HepG2 (cell line): ENCODE measurements around the gene RASGRP4. TPM values are rescaled to one million over a fixed set of nuclear protein-coding genes. Genes with fewer than 3 reads are reported as not detected.
"Not testable (repeated sequence)": the region's sequence is repeated elsewhere in the genome, so short reads cannot be mapped to it uniquely, and the experiment has no call there.

Source experiments
- ATAC-seq: fragments of 200-7000 bp; cut with Tn5 transposase; 3 replicates; pipeline ENCODE4 v1.9.1; 2020; ENCODE audit warnings: mild to moderate bottlenecking, moderate library complexity
- BruUV-seq: library from RNA; stranded (reverse); fragments of 400-500 nt; replicated peaks from 2 replicates; lab custom pipeline; 2021; lab: Mats Ljungman, UMichigan
- CTCF ChIA-PET: fragments of 300-600 bp; formaldehyde crosslinking; extraction: SDS; loops from one replicate; lab custom pipeline; 2021; ENCODE audit warnings: low total read pairs, inconsistent platforms, low intra/inter-chr PET ratio; lab: Yijun Ruan, JAX
- POLR2A ChIA-PET: fragments of 350-600 bp; sonication (Branson Sonifier 250); formaldehyde crosslinking; loops from one replicate; lab custom pipeline; 2020; ENCODE audit warnings: antibody characterized with exemption, inconsistent platforms; lab: Yijun Ruan, JAX
- DNase-seq: peaks from one replicate; pipeline ENCODE4 v3.0.0-alpha.2; 2015; ENCODE audit warnings: low spot score
- FAIRE-seq: peaks from 3 replicates; lab custom pipeline; 2011; peaks lifted over from hg19 to GRCh38; lab: Jason Lieb, UNC
- H2AFZ ChIP-seq: one replicate; pipeline ENCODE4 v1.6.1; 2011; ENCODE audit warnings: low read length, inconsistent platforms
- H3K27ac ChIP-seq: fragments of 300-600 bp; 3 replicates; pipeline ENCODE4 v1.8.0; 2011; ENCODE audit warnings: mixed run types, mild to moderate bottlenecking, mixed read lengths, low read length, inconsistent platforms; ENCODE audit not compliant: insufficient read depth; ENCODE audit errors: extremely low read length
- H3K27me3 ChIP-seq, 2 experiments: fragments of 200-600 bp in 1 of 2; 2 replicates in 1 of 2; 3 replicates in 1 of 2; pipeline versions ENCODE4 v1.6.0 to v1.8.0; 2011; ENCODE audit warnings: low read length in 2 of 2, mild to moderate bottlenecking in 2 of 2, moderate library complexity in 2 of 2, inconsistent platforms in 1 of 2; ENCODE audit not compliant: insufficient read depth in 2 of 2, control insufficient read depth in 1 of 2
- H3K36me3 ChIP-seq, 2 experiments: fragments of 200-600 bp in 1 of 2; replicated peaks in 1 of 2; 2 replicates in 1 of 2; 3 replicates in 1 of 2; pipeline versions ENCODE4 v1.5.1 to v1.8.0; 2011; ENCODE audit warnings: low read length in 2 of 2, inconsistent platforms in 1 of 2; ENCODE audit not compliant: insufficient read depth in 2 of 2, control insufficient read depth in 1 of 2
- H3K4me1 ChIP-seq: 2 replicates; pipeline ENCODE4 v1.5.1; 2012; ENCODE audit warnings: low read length, inconsistent platforms; ENCODE audit not compliant: insufficient read depth
- H3K4me2 ChIP-seq: 2 replicates; pipeline ENCODE4 v1.6.0; 2011; ENCODE audit warnings: low read depth, low read length, inconsistent platforms
- H3K4me3 ChIP-seq, 3 experiments: fragments of 200-600 bp in 1 of 3; sonication (generic), shearing (Covaris generic) in 1 of 3; replicated peaks in 1 of 3; 2 replicates each; pipeline ENCODE4 v1.5.1; 2011 to 2016; ENCODE audit warnings: low read length in 3 of 3, inconsistent platforms in 2 of 3, low read depth in 2 of 3, mild to moderate bottlenecking in 2 of 3, control low read depth in 1 of 3, mixed read lengths in 1 of 3; ENCODE audit not compliant: insufficient read depth in 1 of 3
- H3K79me2 ChIP-seq: one replicate; pipeline ENCODE4 v1.6.1; 2011; ENCODE audit warnings: low read length, inconsistent platforms; ENCODE audit not compliant: insufficient read depth
- H3K9ac ChIP-seq: 2 replicates; pipeline ENCODE4 v1.6.0; 2011; ENCODE audit warnings: mild to moderate bottlenecking, low read depth, low read length, inconsistent platforms; ENCODE audit not compliant: insufficient read depth
- H3K9me3 ChIP-seq: 2 replicates; pipeline ENCODE4 v1.5.1; 2012; ENCODE audit warnings: mild to moderate bottlenecking, low read length
- H4K20me1 ChIP-seq: 2 replicates; pipeline ENCODE4 v1.6.0; 2011; ENCODE audit warnings: inconsistent platforms, mild to moderate bottlenecking, low read length, moderate library complexity; ENCODE audit not compliant: insufficient read depth
- ARID3A ChIP-seq: IDR thresholded peaks from 2 replicates; pipeline ENCODE4 v1.6.1; 2012; ENCODE audit warnings: low read depth, low read length, improper control_type of control experiment
- EED ChIP-seq: sonication (generic); formaldehyde crosslinking; IDR thresholded peaks from 2 replicates; pipeline ENCODE4 v1.5.0; 2020; ENCODE audit warnings: mild to moderate bottlenecking, missing genetic modification reagents
- KLF6 ChIP-seq: IDR thresholded peaks from 2 replicates; pipeline ENCODE4 v1.8.0; 2016; ENCODE audit warnings: missing biosample characterization, missing genetic modification reagents
- LRRFIP1 ChIP-seq: sonication (generic); formaldehyde crosslinking; conservative IDR thresholded peaks from 2 replicates; pipeline ENCODE4 v1.4.0; 2020; ENCODE audit warnings: missing genetic modification reagents
- POLR2A ChIP-seq, 2 experiments: IDR thresholded peaks; 2 replicates each; pipeline ENCODE4 v1.6.1; 2011; ENCODE audit warnings: low read depth in 2 of 2, low read length in 2 of 2, mild to moderate bottlenecking in 1 of 2, moderate library complexity in 1 of 2; ENCODE audit not compliant: insufficient read depth in 1 of 2
- POLR2AphosphoS5 ChIP-seq: IDR thresholded peaks from 2 replicates; pipeline ENCODE4 v1.6.1; 2012; ENCODE audit warnings: low read depth, low read length
- THYN1 ChIP-seq: sonication (generic); formaldehyde crosslinking; IDR thresholded peaks from 2 replicates; pipeline ENCODE4 v1.8.1; 2023; ENCODE audit warnings: low read depth, mild to moderate bottlenecking, moderate library complexity, missing genetic modification reagents, borderline replicate concordance
- ZNF207 ChIP-seq: fragments of 450-650 bp; IDR thresholded peaks from 2 replicates; pipeline ENCODE4 v1.6.1; 2016; ENCODE audit warnings: antibody characterized with exemption, borderline replicate concordance
- ZNF460 ChIP-seq: sonication (generic); formaldehyde crosslinking; IDR thresholded peaks from 2 replicates; pipeline ENCODE4 v1.5.1; 2020; ENCODE audit warnings: missing genetic modification reagents, mild to moderate bottlenecking, borderline replicate concordance
- ZNF768 ChIP-seq: sonication (generic); formaldehyde crosslinking; IDR thresholded peaks from 2 replicates; pipeline ENCODE4 v1.4.0; 2020; ENCODE audit warnings: missing genetic modification reagents
- WGBS: methylation state at CpG from one replicate; pipeline ENCODE4 v1.1.6; 2017; ENCODE audit warnings: low lambda C conversion rate; 5-methylcytosine and 5-hydroxymethylcytosine counted together
- in situ Hi-C: cut with HindIII; loops from 2 replicates; pipeline ENCODE4 v1.10.0; 2017; ENCODE audit warnings: low pct_unique_long_range_greater_than_20kb; ENCODE audit not compliant: extremely low pct_ligation_motif_present
- intact Hi-C: fragments of 100-400 bp; cut with micrococcal nuclease; formaldehyde crosslinking; loops from one replicate; pipeline ENCODE4 v1.10.0; 2022; ENCODE audit not compliant: unreplicated experiment
- polyA plus RNA-seq, 8 experiments: library from polyadenylated mRNA; depleted of rRNA in 3 of 8; stranded (reverse) in 7 of 8; unstranded in 1 of 8; fragments of >200 nt; fragmentation: Illumina TruSeq in 4 of 8; extraction: Trizol in 4 of 8; gene quantifications; 2 replicates each; pipeline versions ENCODE4 v1.2.1 to v1.2.3, GENCODE V29; 2011 to 2016; ENCODE audit warnings: low read depth in 4 of 8, missing spikeins in 1 of 8, mixed read lengths in 1 of 8; ENCODE audit not compliant: insufficient read depth in 1 of 8
- total RNA-seq, 5 experiments: library from RNA; depleted of rRNA; stranded (reverse); fragments of >200 nt; fragmentation: Illumina TruSeq; extraction: Trizol; gene quantifications; 2 replicates each; pipeline ENCODE4 v1.2.3, GENCODE V29; 2016; ENCODE audit warnings: low read depth in 1 of 5
- TF ChIP-seq, protein P1 (sequence below): sonication (generic); formaldehyde crosslinking; IDR thresholded peaks from 2 replicates; pipeline ENCODE4 v1.5.0; 2020; ENCODE audit warnings: missing genetic modification reagents

RASGRP4 gene
- total and polyA plus RNA-seq, 2 of the 13 experiments (the other 11 are each of a cell fraction or from before 2014, with no cell fraction given) = not detected

DNA sequence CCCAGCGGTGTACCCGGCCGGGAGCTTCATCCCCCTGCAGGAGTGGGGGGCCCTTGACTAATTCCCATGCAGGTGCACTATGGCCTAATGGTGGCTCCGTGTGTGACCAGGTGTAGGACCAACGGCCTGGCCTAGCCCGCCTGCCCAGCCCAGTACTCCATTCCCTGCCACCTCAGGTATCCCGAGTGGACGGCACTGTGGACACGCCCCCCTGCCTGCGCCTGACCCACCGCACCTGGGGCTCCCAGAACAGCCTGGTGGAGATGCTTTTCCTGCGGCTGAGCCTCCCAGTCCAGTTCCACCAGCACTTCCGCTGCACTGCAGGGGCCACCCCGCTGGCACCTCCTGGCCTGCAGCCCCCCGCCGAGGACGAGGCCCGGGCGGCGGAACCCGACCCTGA is 47.2 kb upstream of the RASGRP4 start (continued):
- no peak for TF ChIP-seq ZNF460 (CRISPR knock-in tag)

DNA sequence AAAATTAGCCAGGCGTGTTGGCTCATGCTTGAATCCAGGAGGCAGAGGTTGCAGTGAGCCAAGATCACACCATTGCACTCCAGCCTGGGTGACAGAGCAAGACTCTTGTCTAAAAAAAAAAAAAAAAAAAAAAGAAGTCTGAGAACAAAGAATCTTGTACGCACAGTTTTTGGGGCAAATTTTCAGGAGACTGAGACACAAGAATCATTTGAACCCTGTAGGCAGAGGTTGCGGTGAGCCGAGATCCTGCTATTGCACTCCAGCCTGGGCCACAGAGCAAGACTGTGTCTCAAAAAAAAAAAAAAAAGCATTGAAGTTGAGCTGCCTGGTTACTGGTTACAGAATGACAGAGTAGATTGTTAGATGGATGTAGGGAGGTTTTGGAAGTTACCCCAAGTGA is 46.7 kb upstream of the RASGRP4 start:
- H2AFZ ChIP-seq, intact Hi-C loops, POLR2A ChIA-PET, H3K9ac ChIP-seq, H3K4me3 ChIP-seq, H3K4me1 ChIP-seq, DNase-seq, ATAC-seq, H3K36me3 ChIP-seq, H3K9me3 ChIP-seq, H4K20me1 ChIP-seq, BruUV-seq, in situ Hi-C loops, H3K27ac ChIP-seq, FAIRE-seq, CTCF ChIA-PET, H3K4me2 ChIP-seq, H3K79me2 ChIP-seq: not testable (repeated sequence)
- peaks cover 0 to 15% of the 10 kb centered on the region in 2 experiments; a peak in 3 of 5 replicates for H3K27me3 ChIP-seq
- 47% methylated on average over 4 of the region's 4 CpGs for WGBS

GRCh38 chr19:38470788-38471480 is 44.9 kb upstream of the RASGRP4 start:
- FAIRE-seq (no peak), ATAC-seq (no peak), DNase-seq (no peak)
- H3K4me2 ChIP-seq = no peak overlapping the region
- intact Hi-C loops = no loop called here
- in situ Hi-C loops = no loop called here
- H4K20me1 ChIP-seq = no peaks in the 10 kb centered on the region
- H2AFZ ChIP-seq = no peak overlapping the region
- H3K36me3 ChIP-seq = no peaks in the 10 kb centered on the region
- no peak overlapping the region for H3K9ac ChIP-seq
- ChIA-PET CTCF (no interaction called here), POLR2A (no interaction called here)
- peaks cover 0 to 7% of the 10 kb centered on the region in 2 experiments; a peak in 2 of 5 replicates for H3K27me3 ChIP-seq
- no peaks in the 10 kb centered on the region for H3K4me1 ChIP-seq
- no peak overlapping the region for H3K4me3 ChIP-seq
- no peak overlapping the region for H3K27ac ChIP-seq
- H3K79me2 ChIP-seq = no peaks in the 10 kb centered on the region
- BruUV-seq = no TSS peak
- no peaks in the 10 kb centered on the region for H3K9me3 ChIP-seq
- whole genome bisulfite sequencing = 28% methylated on average over 12 of the region's 12 CpGs
- TF ChIP-seq KLF6 = no peak
- no peak for TF ChIP-seq LRRFIP1 (CRISPR knock-in tag)
- no peak for TF ChIP-seq ARID3A
- no peak for TF ChIP-seq POLR2A (IDR thresholded peaks at IDR 0.05; ENCODE audit: insufficient read depth in 1 of 2, low read depth in 2 of 2, low read length in 2 of 2)
- no peak for TF ChIP-seq EED (CRISPR knock-in tag)
- no peak for TF ChIP-seq ZNF768 (CRISPR knock-in tag)
- no peak for TF ChIP-seq ZNF207
- TF ChIP-seq THYN1 (CRISPR knock-in tag) = no peak
- TF ChIP-seq, protein P1, sequence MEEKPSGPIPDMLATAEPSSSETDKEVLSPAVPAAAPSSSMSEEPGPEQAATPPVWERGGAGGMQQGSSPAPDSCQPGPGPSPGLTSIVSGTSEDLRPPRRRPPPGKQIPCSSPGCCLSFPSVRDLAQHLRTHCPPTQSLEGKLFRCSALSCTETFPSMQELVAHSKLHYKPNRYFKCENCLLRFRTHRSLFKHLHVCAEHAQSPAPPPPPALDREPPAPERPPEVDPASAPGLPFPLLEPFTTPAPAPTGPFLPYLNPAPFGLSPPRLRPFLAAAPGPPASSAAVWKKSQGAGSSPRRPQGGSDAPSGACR = no peak
- TF ChIP-seq POLR2AphosphoS5 = no peak
